ACHN (cell line): ENCODE measurements around the gene SLC4A1AP.

Experiments used
- DNase-seq: peaks from one replicate; pipeline ENCODE4 v3.0.0-alpha.2; 2015
- in situ Hi-C: cut with HindIII; loops from 2 replicates; pipeline ENCODE4 v1.10.0; 2017; ENCODE audit warnings: low sequenced_read_pairs, low pct_ligation_motif_present, low pct_unique_long_range_greater_than_20kb

Gene SLC4A1AP

GRCh38 chr2:27730261-27730662 is 66.6 kb downstream of the SLC4A1AP start:
- in situ Hi-C loops = no loop called here
- no peak for DNase-seq

- in situ Hi-C loops = no loop called here
- DNase-seq = no peak
Observed at GRCh38 chr2:27730980-27731691, 67.4 kb downstream of the SLC4A1AP start.

- in situ Hi-C loops = no loop called here
Observed at GRCh38 chr2:27734305-27734704, 70.6 kb downstream of the SLC4A1AP start.

GRCh38 chr2:27735263-27735904 is 71.7 kb downstream of the SLC4A1AP start:
- in situ Hi-C loops = no loop called here
- peak; percentile 86 for DNase-seq

More at GRCh38 chr2:27734305-27734704, 70.6 kb downstream of the SLC4A1AP start:
- no peak for DNase-seq

GRCh38 chr2:27736031-27736889 is 72.6 kb downstream of the SLC4A1AP start:
- in situ Hi-C loops = no loop called here
- no peak for DNase-seq

GRCh38 chr2:27736890-27737204 is 73.2 kb downstream of the SLC4A1AP start:
- DNase-seq = no peak
- in situ Hi-C loops = no loop called here

- in situ Hi-C loops = no loop called here
- DNase-seq = no peak
Observed at GRCh38 chr2:27737676-27738348, 74.1 kb downstream of the SLC4A1AP start.

GRCh38 chr2:27738349-27739057 is 74.8 kb downstream of the SLC4A1AP start:
- in situ Hi-C loops = no loop called here
- no peak for DNase-seq

GRCh38 chr2:27739058-27739373 is 75.3 kb downstream of the SLC4A1AP start:
- no peak for DNase-seq
- in situ Hi-C loops = no loop called here

- in situ Hi-C loops = no loop called here
- no peak for DNase-seq
Observed at GRCh38 chr2:27741673-27742072, 78.0 kb downstream of the SLC4A1AP start.

- DNase-seq = no peak
- in situ Hi-C loops = no loop called here
Observed at GRCh38 chr2:27742571-27742970, 78.9 kb downstream of the SLC4A1AP start.
